HEK293 (cell line): ENCODE measurements around the gene THBD.

Experiments used
- CTCF ChIA-PET: fragments of 350-600 bp; formaldehyde crosslinking; extraction: SDS; loops from one replicate; lab custom pipeline; 2021; ENCODE audit warnings: antibody characterized with exemption; lab: Yijun Ruan, JAX
- POLR2A ChIA-PET: fragments of 300-600 bp; formaldehyde crosslinking; extraction: SDS; loops from one replicate; lab custom pipeline; 2020; ENCODE audit warnings: antibody characterized with exemption, inconsistent platforms; lab: Yijun Ruan, JAX
- H3K27ac ChIP-seq: fragments of 200-500 bp; sonication (Bioruptor generic); 2 replicates; pipeline ENCODE4 v1.5.1; 2014; ENCODE audit warnings: low read depth, low read length, control low read depth, inconsistent platforms; ENCODE audit errors: extremely low read depth
- H3K36me3 ChIP-seq, 2 experiments: fragments of 200-500 bp in 1 of 2; sonication (Bioruptor generic) in 1 of 2; 1 replicate in 1 of 2; 2 replicates in 1 of 2; pipeline ENCODE4 v1.5.1; 2014 to 2017; ENCODE audit warnings: inconsistent platforms in 2 of 2, low read length in 2 of 2; ENCODE audit not compliant: control insufficient read depth in 2 of 2, insufficient read depth in 1 of 2
- H3K4me1 ChIP-seq: fragments of 200-500 bp; sonication (Bioruptor generic); 2 replicates; pipeline ENCODE4 v1.5.1; 2014; ENCODE audit warnings: mild to moderate bottlenecking, low read length, inconsistent platforms; ENCODE audit not compliant: control insufficient read depth, insufficient read depth
- H3K4me3 ChIP-seq: 2 replicates; pipeline ENCODE4 v1.5.1; 2011; ENCODE audit warnings: low read depth, mild to moderate bottlenecking, control low read depth, low read length, moderate library complexity
- H3K9me3 ChIP-seq: fragments of 200-500 bp; sonication (Bioruptor generic); 2 replicates; pipeline ENCODE4 v1.5.1; 2014; ENCODE audit warnings: low read depth, low read length, inconsistent platforms; ENCODE audit not compliant: control insufficient read depth, insufficient read depth
- KLF9 ChIP-seq: fragments of 450-650 bp; formaldehyde crosslinking; IDR thresholded peaks from 2 replicates; pipeline ENCODE4 v1.5.1; 2016; ENCODE audit warnings: missing biosample characterization, missing genetic modification characterization, low read depth
- MZF1 ChIP-seq: fragments of 450-650 bp; formaldehyde crosslinking; IDR thresholded peaks from 2 replicates; pipeline ENCODE4 v1.5.1; 2017; ENCODE audit warnings: missing biosample characterization, missing genetic modification characterization, borderline replicate concordance
- SCRT1 ChIP-seq: fragments of 450-650 bp; formaldehyde crosslinking; IDR thresholded peaks from 2 replicates; pipeline ENCODE4 v1.5.1; 2016; ENCODE audit warnings: missing biosample characterization, missing genetic modification characterization, borderline replicate concordance
- SP7 ChIP-seq: fragments of 450-650 bp; formaldehyde crosslinking; IDR thresholded peaks from 2 replicates; pipeline ENCODE4 v1.5.1; 2016; ENCODE audit warnings: missing biosample characterization, missing genetic modification characterization
- WT1 ChIP-seq: fragments of 450-650 bp; formaldehyde crosslinking; IDR thresholded peaks from 2 replicates; pipeline ENCODE4 v1.5.1; 2016; ENCODE audit warnings: missing biosample characterization, missing genetic modification characterization
- ZNF146 ChIP-seq: fragments of 450-650 bp; formaldehyde crosslinking; IDR thresholded peaks from 2 replicates; pipeline ENCODE4 v1.5.1; 2016; ENCODE audit warnings: missing biosample characterization, missing genetic modification characterization
- ZNF169 ChIP-seq: fragments of 450-650 bp; formaldehyde crosslinking; IDR thresholded peaks from 2 replicates; pipeline ENCODE4 v1.5.1; 2016; ENCODE audit warnings: missing biosample characterization, missing genetic modification characterization
- ZNF2 ChIP-seq: fragments of 450-650 bp; formaldehyde crosslinking; IDR thresholded peaks from 2 replicates; pipeline ENCODE4 v1.5.1; 2016; ENCODE audit warnings: missing biosample characterization, missing genetic modification characterization
- ZNF394 ChIP-seq: fragments of 450-650 bp; formaldehyde crosslinking; IDR thresholded peaks from 2 replicates; pipeline ENCODE4 v1.5.1; 2016; ENCODE audit warnings: missing biosample characterization, missing genetic modification characterization, mild to moderate bottlenecking, moderate library complexity, borderline replicate concordance
- ZNF514 ChIP-seq: fragments of 450-650 bp; formaldehyde crosslinking; IDR thresholded peaks from 2 replicates; pipeline ENCODE4 v1.5.1; 2016; ENCODE audit warnings: missing biosample characterization, missing genetic modification characterization
- ZNF664 ChIP-seq: fragments of 450-650 bp; formaldehyde crosslinking; IDR thresholded peaks from 2 replicates; pipeline ENCODE4 v1.5.1; 2016; ENCODE audit warnings: missing biosample characterization, missing genetic modification characterization
- TF ChIP-seq, protein P1 (sequence below): fragments of 450-650 bp; formaldehyde crosslinking; IDR thresholded peaks from 2 replicates; pipeline ENCODE4 v1.5.1; 2016; ENCODE audit warnings: missing biosample characterization, missing genetic modification characterization
- TF ChIP-seq, protein P2 (sequence below): fragments of 450-650 bp; formaldehyde crosslinking; optimal IDR thresholded peaks from 2 replicates; pipeline ENCODE3; 2016; ENCODE audit warnings: missing biosample characterization, mild to moderate bottlenecking, missing genetic modification characterization
- TF ChIP-seq, protein P3 (sequence below): fragments of 450-650 bp; formaldehyde crosslinking; IDR thresholded peaks from 2 replicates; pipeline ENCODE4 v1.5.1; 2016; ENCODE audit warnings: missing biosample characterization, missing genetic modification characterization
- TF ChIP-seq, protein P4 (sequence below): fragments of 450-650 bp; formaldehyde crosslinking; IDR thresholded peaks from 2 replicates; pipeline ENCODE4 v1.5.1; 2016; ENCODE audit warnings: missing biosample characterization, missing genetic modification characterization
- TF ChIP-seq, protein P5 (sequence below): fragments of 450-650 bp; formaldehyde crosslinking; IDR thresholded peaks from 2 replicates; pipeline ENCODE4 v1.5.1; 2016; ENCODE audit warnings: missing biosample characterization, missing genetic modification characterization
- TF ChIP-seq, protein P6 (sequence below): fragments of 450-650 bp; formaldehyde crosslinking; IDR thresholded peaks from 2 replicates; pipeline ENCODE4 v1.5.1; 2017; ENCODE audit warnings: missing biosample characterization, missing genetic modification characterization
- TF ChIP-seq, protein P7 (sequence below): fragments of 450-650 bp; formaldehyde crosslinking; IDR thresholded peaks from 2 replicates; pipeline ENCODE4; 2016; ENCODE audit warnings: missing biosample characterization, missing genetic modification characterization

Gene THBD

DNA sequence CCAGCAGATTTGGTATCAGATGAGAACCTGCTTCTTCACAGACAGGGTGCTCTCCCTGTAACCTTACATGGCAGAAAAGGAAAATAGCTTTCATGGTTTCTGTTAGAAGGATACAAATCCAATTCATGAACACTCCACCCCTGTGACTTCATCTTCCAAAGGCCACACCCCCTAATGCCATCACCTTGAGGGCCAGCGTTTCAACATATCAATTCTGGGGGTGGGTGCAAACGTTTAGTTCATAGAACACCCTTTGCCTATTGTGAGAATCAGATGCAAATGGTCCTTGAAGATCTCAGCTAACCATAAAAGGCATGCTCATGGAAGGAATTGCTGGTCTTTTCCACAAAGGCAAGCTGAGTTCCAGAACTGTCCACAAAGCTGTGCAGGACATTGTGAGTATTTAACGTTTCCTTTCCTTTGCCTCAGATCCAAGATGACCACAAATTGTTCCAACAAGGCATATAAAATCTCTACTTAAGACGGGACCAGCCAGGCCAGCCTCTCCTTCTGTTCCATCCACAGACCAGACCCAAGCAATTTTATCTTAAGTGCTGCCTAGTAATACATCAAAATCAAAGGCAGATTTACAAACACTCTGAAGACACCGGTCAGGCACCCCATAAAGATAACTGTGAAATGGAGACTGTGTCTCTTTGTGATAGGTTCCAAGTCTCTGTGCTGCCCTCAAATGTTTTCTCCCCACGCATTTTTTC lies 49.1 kb downstream of the THBD start (continued):
- TF ChIP-seq, protein P1, sequence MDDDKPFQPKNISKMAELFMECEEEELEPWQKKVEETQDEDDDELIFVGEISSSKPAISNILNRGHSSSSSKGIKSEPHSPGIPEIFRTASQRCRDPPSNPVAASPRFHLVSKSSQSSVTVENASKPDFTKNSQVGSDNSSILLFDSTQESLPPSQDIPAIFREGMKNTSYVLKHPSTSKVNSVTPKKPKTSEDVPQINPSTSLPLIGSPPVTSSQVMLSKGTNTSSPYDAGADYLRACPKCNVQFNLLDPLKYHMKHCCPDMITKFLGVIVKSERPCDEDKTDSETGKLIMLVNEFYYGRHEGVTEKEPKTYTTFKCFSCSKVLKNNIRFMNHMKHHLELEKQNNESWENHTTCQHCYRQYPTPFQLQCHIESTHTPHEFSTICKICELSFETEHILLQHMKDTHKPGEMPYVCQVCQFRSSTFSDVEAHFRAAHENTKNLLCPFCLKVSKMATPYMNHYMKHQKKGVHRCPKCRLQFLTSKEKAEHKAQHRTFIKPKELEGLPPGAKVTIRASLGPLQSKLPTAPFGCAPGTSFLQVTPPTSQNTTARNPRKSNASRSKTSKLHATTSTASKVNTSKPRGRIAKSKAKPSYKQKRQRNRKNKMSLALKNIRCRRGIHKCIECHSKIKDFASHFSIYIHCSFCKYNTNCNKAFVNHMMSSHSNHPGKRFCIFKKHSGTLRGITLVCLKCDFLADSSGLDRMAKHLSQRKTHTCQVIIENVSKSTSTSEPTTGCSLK (tag by site-specific recombination): no peak

DNA sequence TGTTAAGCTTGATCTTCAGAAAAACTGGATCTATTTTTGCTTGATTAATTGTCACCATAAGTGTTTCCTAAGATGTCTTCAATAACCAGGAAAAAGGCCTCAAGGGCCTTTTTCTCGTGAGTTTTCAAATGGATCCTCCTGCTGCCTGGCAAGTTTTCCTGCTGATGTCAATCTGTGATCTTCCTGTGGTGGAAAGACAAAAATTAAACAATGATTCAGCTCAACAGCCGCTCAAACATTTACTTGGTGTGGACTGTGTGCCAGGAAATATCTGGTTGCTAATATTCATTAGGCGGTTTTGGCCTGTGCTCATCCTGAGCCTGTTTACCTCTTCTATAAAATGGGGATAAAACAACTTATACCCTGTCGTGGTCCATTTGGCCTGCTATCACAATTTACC lies 49.7 kb downstream of the THBD start:
- no peak overlapping the region for H3K4me3 ChIP-seq
- no peaks in the 10 kb centered on the region for H3K9me3 ChIP-seq
- TF ChIP-seq ZNF2 (tag by site-specific recombination) (no peak), KLF9 (tag by site-specific recombination) (no peak), ZNF664 (tag by site-specific recombination) (no peak), ZNF514 (tag by site-specific recombination) (no peak), WT1 (tag by site-specific recombination) (no peak), SP7 (tag by site-specific recombination) (no peak)
- TF ChIP-seq, protein P2, sequence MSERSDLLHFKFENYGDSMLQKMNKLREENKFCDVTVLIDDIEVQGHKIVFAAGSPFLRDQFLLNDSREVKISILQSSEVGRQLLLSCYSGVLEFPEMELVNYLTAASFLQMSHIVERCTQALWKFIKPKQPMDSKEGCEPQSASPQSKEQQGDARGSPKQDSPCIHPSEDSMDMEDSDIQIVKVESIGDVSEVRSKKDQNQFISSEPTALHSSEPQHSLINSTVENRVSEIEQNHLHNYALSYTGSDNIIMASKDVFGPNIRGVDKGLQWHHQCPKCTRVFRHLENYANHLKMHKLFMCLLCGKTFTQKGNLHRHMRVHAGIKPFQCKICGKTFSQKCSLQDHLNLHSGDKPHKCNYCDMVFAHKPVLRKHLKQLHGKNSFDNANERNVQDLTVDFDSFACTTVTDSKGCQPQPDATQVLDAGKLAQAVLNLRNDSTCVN: no peak
- TF ChIP-seq, protein P3, sequence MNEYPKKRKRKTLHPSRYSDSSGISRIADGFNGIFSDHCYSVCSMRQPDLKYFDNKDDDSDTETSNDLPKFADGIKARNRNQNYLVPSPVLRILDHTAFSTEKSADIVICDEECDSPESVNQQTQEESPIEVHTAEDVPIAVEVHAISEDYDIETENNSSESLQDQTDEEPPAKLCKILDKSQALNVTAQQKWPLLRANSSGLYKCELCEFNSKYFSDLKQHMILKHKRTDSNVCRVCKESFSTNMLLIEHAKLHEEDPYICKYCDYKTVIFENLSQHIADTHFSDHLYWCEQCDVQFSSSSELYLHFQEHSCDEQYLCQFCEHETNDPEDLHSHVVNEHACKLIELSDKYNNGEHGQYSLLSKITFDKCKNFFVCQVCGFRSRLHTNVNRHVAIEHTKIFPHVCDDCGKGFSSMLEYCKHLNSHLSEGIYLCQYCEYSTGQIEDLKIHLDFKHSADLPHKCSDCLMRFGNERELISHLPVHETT (tag by site-specific recombination): no peak
- TF ChIP-seq, protein P4, sequence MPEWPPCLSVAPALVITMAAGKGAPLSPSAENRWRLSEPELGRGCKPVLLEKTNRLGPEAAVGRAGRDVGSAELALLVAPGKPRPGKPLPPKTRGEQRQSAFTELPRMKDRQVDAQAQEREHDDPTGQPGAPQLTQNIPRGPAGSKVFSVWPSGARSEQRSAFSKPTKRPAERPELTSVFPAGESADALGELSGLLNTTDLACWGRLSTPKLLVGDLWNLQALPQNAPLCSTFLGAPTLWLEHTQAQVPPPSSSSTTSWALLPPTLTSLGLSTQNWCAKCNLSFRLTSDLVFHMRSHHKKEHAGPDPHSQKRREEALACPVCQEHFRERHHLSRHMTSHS: no peak
- TF ChIP-seq, protein P5, sequence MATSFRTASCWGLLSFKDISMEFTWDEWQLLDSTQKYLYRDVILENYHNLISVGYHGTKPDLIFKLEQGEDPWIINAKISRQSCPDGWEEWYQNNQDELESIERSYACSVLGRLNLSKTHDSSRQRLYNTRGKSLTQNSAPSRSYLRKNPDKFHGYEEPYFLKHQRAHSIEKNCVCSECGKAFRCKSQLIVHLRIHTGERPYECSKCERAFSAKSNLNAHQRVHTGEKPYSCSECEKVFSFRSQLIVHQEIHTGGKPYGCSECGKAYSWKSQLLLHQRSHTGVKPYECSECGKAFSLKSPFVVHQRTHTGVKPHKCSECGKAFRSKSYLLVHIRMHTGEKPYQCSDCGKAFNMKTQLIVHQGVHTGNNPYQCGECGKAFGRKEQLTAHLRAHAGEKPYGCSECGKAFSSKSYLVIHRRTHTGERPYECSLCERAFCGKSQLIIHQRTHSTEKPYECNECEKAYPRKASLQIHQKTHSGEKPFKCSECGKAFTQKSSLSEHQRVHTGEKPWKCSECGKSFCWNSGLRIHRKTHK: no peak
- TF ChIP-seq, all 188 proteins: peak for 0
- ChIA-PET CTCF (interaction anchor here (1.2 kb wide), 1 partner anchor 341 kb away, joined by 3 read pairs; no protein-coding TSS in a partner anchor), POLR2A (no interaction called here)
- Histone ChIP-seq H3K4me1 (no peaks in the 10 kb centered on the region), H3K27ac (no peak overlapping the region), H3K36me3 (no peaks in the 10 kb centered on the region)

DNA sequence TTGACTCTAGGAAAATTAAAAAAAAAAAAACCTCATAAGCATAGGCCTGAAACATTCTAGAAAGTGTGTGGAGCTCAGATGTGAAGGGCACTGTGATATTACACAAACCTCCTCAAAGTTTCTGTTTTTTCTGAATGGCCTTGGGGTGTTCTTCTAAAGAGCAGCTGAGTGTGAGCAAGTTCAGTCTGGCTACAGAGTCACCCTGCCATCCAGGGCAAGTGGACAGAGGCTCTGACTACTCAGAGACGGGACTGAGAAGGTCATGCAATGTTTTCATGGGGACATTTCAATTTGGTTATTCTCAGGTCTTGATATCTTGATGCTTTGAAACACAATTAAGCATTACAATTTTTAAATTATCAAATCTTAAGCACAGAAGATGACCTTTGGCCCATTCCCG lies 51.0 kb downstream of the THBD start:
- Histone ChIP-seq H3K4me1 (no peaks in the 10 kb centered on the region), H3K36me3 (no peaks in the 10 kb centered on the region), H3K27ac (no peak overlapping the region), H3K9me3 (no peaks in the 10 kb centered on the region), H3K4me3 (no peak overlapping the region)
- ChIA-PET POLR2A (no interaction called here), CTCF (interaction anchor here (0.7 to 1.1 kb wide), 4 partner anchors 59 to 278 kb away, joined by 3 read pairs; no protein-coding TSS in a partner anchor)
- TF ChIP-seq SCRT1 (tag by site-specific recombination): no peak
- no peak for TF ChIP-seq ZNF169
- TF ChIP-seq, protein P6, sequence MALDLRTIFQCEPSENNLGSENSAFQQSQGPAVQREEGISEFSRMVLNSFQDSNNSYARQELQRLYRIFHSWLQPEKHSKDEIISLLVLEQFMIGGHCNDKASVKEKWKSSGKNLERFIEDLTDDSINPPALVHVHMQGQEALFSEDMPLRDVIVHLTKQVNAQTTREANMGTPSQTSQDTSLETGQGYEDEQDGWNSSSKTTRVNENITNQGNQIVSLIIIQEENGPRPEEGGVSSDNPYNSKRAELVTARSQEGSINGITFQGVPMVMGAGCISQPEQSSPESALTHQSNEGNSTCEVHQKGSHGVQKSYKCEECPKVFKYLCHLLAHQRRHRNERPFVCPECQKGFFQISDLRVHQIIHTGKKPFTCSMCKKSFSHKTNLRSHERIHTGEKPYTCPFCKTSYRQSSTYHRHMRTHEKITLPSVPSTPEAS (tag by site-specific recombination): no peak
- no peak for TF ChIP-seq MZF1 (tag by site-specific recombination)
- no peak for TF ChIP-seq ZNF394 (tag by site-specific recombination)
- TF ChIP-seq, protein P7, sequence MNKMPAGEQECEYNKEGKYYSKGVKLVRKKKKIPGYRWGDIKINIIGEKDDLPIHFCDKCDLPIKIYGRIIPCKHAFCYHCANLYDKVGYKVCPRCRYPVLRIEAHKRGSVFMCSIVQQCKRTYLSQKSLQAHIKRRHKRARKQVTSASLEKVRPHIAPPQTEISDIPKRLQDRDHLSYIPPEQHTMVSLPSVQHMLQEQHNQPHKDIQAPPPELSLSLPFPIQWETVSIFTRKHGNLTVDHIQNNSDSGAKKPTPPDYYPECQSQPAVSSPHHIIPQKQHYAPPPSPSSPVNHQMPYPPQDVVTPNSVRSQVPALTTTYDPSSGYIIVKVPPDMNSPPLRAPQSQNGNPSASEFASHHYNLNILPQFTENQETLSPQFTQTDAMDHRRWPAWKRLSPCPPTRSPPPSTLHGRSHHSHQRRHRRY (tag by site-specific recombination): no peak
- no peak for TF ChIP-seq ZNF146 (tag by site-specific recombination)
